Epithelial cell of esophagus (primary cell): ENCODE data around the gene BCAM.

ENCODE experiments used
- DNase-seq: peaks from one replicate; pipeline ENCODE4 v3.0.0; 2010; ENCODE audit warnings: low read depth
- H3K4me3 ChIP-seq: 2 replicates; pipeline ENCODE4 v1.5.1; 2011; ENCODE audit warnings: mild to moderate bottlenecking, low read length, control low read depth
- TF ChIP-seq, protein P1 (sequence below): IDR thresholded peaks from 2 replicates; pipeline ENCODE4 v1.5.1; 2011; ENCODE audit warnings: low read depth, mild to moderate bottlenecking, low read length, control low read depth, inconsistent platforms; ENCODE audit not compliant: insufficient read depth; ENCODE audit errors: missing control alignments

Gene BCAM

DNA sequence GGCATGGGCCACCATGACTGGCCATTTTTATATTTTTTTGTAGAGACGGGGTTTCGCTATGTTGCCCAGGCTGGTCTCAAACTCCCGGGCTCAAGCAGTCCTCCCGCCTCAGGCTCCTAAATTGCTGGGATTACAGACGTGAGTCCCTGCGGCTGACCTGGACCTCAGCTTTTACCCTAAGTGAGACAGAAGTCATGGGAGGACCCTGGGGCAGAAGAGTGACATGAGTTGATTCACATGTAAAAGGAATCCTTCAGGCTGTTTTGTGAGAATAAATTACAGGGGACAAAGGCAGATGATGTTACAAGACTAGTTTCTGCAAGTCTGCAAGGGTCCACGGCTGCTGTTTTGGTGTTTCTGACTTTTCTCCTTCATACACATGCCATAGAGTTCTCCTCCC lies 2.6 kb upstream of the BCAM start:
- no peak overlapping the region for H3K4me3 ChIP-seq
- TF ChIP-seq, protein P1, sequence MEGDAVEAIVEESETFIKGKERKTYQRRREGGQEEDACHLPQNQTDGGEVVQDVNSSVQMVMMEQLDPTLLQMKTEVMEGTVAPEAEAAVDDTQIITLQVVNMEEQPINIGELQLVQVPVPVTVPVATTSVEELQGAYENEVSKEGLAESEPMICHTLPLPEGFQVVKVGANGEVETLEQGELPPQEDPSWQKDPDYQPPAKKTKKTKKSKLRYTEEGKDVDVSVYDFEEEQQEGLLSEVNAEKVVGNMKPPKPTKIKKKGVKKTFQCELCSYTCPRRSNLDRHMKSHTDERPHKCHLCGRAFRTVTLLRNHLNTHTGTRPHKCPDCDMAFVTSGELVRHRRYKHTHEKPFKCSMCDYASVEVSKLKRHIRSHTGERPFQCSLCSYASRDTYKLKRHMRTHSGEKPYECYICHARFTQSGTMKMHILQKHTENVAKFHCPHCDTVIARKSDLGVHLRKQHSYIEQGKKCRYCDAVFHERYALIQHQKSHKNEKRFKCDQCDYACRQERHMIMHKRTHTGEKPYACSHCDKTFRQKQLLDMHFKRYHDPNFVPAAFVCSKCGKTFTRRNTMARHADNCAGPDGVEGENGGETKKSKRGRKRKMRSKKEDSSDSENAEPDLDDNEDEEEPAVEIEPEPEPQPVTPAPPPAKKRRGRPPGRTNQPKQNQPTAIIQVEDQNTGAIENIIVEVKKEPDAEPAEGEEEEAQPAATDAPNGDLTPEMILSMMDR, result no peak
- DNase-seq, result peak; percentile 26

DNA sequence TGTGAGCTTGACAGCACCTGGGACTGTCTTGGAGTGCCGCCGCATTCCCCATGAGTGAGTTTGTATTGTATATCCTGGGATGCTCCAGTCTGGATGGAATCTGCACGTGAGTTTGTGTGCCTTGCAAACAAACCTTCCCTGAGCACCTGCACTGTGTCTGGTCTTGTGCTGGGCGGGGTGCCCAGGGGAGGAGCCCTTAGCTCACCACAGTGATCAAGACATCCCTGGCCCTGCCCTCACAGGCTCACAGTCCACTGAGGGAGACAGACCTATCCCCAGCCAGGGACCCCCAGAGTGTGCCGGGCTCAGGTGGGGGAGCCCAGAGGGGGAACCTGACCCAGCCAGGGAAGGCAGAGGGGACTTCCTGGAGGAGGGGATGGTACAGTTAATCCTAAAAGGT lies 1.7 kb upstream of the BCAM start:
- DNase-seq, result peak; percentile 95
- TF ChIP-seq, protein P1, result no peak
- H3K4me3 ChIP-seq, result no peak overlapping the region

DNA sequence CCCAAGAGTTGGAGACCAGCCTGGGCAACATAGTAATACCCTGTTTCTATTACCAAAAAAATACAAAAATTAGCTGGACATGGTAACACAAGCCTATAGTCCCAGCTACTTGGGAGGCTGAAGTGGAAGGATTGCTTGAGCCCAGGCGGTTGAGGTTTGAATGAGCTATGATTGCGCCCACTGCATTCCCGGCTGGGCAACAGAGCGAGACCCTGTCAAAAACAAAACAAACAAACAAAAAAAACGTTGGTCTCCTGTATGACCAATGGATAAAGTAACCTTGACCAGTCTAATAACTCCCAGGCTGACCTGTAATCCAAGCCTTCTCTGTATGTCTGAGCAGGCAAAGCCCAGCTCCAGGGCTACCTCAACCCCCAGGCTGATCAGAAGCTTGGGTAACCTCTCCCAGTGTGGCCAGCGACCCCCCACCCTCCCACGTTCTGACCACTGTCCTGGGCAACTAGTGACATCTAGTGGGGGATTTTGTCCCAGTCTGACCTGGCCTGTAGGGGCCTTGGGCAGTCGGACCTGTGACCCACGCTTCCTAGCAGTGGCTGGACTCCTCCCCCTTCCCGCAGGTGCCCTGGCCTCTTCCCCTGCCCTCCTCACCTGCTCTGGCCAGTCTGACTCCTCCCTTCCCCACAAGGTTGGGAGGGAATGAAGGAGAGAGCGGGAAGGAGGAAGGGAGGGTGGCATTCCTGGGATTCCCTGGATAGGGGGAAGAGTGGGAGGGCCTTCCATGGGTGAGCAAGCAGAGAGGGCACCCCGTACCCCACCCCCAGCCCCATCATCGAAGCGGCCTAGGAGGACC lies 1.0 kb upstream of the BCAM start:
- DNase-seq, result peak; percentile 51
- TF ChIP-seq, protein P1, result peak; percentile 20

DNA sequence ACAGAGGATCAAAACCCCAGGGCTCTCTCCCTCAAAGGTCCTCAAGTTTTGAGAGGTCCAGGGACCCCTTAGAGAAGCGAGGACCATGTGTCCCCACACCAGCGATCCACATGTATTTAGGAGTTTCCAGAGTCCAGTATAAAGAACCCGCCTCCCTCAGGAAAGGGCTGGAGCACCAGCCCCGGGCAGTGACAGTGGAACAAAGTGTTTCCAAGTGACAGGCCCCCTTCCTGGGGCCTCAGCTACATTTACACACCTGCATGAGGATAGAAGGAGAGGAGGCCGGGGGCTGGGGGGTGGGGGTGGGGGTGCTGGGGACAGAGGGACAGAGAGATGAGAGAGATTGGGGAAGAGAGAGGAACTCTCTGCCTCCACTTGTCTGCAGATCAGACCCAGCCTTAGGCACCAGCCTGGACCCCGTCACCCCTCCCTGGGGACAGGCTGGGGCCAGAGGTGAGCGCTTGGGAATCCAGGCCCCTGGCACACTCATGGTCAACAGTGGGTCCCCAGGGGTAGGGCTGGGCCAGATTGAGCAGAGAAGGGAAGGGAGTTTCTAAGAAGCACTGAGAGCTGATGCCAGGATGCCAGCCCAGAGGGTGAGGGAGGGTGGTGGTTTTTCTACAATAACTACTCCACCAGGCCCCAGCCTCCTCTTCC lies 802 bp downstream of the BCAM start:
- H3K4me3 ChIP-seq, result peak overlapping the region; percentile 58
- TF ChIP-seq, protein P1, result no peak
- peak; percentile 14 for DNase-seq

More for the DNA sequence above, 1.0 kb upstream of the BCAM start:
- no peak overlapping the region for H3K4me3 ChIP-seq

DNA sequence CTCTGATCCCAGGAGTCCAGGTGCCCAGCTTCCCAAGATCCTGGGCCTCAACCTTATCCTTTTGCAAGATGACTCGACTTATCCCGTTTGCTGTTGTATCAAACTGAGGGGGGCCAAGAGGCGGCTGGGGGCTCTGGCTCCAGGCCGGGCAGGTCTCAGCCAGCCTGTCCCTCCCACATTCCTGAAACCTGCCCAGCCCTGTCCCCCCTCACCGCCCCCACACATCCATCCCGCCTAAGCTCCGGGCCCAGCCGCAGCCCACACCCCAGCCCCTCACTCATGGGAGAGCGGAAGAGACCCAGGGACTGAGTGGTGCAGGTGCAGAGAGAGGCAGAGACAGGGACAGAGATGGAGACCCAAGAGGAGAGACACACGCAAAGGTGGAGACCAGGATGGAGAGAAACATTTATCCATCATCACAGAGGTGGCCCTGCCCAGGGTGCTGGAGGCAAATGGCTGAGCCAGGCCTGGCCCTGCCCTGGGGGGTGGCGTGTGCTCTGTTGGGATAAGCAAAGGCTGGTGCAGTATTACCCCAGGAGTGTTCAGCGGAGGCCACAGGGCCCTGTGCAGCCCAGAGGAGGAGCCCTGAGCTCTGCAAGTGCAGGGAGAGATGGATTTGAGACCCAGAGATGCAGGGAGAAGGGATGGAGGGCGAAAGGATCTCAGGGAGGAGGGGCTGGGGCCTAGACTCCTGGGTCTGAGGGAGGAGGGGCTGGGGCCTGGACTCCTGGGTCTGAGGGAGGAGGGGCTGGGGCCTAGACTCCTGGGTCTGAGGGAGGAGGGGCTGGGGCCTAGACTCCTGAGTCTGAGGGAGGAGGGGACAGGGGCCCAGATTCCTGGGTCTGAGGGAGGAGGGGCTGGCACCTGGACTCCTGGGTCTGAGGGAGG lies 1.6 kb downstream of the BCAM start:
- TF ChIP-seq, protein P1, result no peak
- DNase-seq, result peak; percentile 33
- peak overlapping the region; percentile 58 for H3K4me3 ChIP-seq

DNA sequence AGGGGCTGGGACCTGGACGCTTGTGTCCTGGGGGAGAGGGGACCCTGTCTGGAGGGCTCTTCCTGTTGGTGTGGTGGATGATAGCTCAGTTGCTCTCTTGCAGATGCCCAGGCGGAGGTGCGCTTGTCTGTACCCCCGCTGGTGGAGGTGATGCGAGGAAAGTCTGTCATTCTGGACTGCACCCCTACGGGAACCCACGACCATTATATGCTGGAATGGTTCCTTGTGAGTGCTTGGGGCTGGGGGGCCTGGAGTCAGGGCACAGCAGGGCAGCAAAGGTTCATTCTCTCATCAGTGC lies 2.2 kb downstream of the BCAM start:
- no peak for DNase-seq
- TF ChIP-seq, protein P1, result no peak
- H3K4me3 ChIP-seq, result no peak overlapping the region
